Activated CD8-positive, alpha-beta T cell treated with anti-CD3 and anti-CD28 coated beads, Interleukin-2, amount 10 ng/mL, durations not matched to agents 7 days and 5 days (primary cell): ENCODE results near the gene EFCAB13. TPM values are rescaled to one million over a fixed set of nuclear protein-coding genes. Genes with fewer than 3 reads are reported as not detected.
A peak's percentile ranks its signal among the peaks of the same experiment; 100 is the strongest.

Experiments used
- ATAC-seq: fragments of 150-1000 bp; cut with Tn5 transposase; one replicate; pipeline ENCODE4 v1.10.0; 2021; ENCODE audit warnings: moderate library complexity
- CTCF ChIA-PET: fragments of 350-600 bp; sonication (Branson Sonifier 250); formaldehyde crosslinking; loops from one replicate; lab custom pipeline; 2021; ENCODE audit warnings: antibody characterized with exemption; lab: Charles Lee
- POLR2A ChIA-PET: fragments of 350-600 bp; sonication (Branson Sonifier 250); formaldehyde crosslinking; loops from one replicate; lab custom pipeline; 2021; ENCODE audit warnings: antibody characterized with exemption; lab: Charles Lee
- DNase-seq: peaks from one replicate; pipeline ENCODE4 v3.0.0-alpha.2; 2020
- H3K27ac Mint-ChIP-seq: one replicate; pipeline ENCODE4 v1.8.0; 2021; ENCODE audit warnings: mild to moderate bottlenecking, mixed read lengths
- H3K27me3 Mint-ChIP-seq: one replicate; pipeline ENCODE4 v1.8.0; 2021; ENCODE audit warnings: low read depth, mixed read lengths
- H3K36me3 Mint-ChIP-seq: one replicate; pipeline ENCODE4 v1.8.0; 2021; ENCODE audit warnings: low read depth, mixed read lengths
- H3K4me1 Mint-ChIP-seq: one replicate; pipeline ENCODE4 v1.8.0; 2021; ENCODE audit warnings: low read depth, mixed read lengths
- H3K4me3 Mint-ChIP-seq: one replicate; pipeline ENCODE4 v1.8.0; 2021; ENCODE audit warnings: mild to moderate bottlenecking, mixed read lengths
- H3K9me3 Mint-ChIP-seq: one replicate; pipeline ENCODE4 v1.8.0; 2022; ENCODE audit warnings: mixed read lengths; ENCODE audit not compliant: insufficient read depth
- total RNA-seq, 2 experiments: library from RNA; stranded (reverse); gene quantifications; one replicate each; pipeline ENCODE4 v1.2.3, GENCODE V29; 2021

The EFCAB13 gene
- total RNA-seq, 2 experiments from 2014 or later, result 4.4 to 4.6 TPM

- POLR2A ChIA-PET, result no interaction called here
- Mint-ChIP-seq H3K4me3 (no peak overlapping the region), H3K27ac (no peak overlapping the region), H3K4me1 (no peaks in the 10 kb centered on the region), H3K27me3 (peaks cover 10% of the 10 kb centered on the region), H3K36me3 (no peaks in the 10 kb centered on the region), H3K9me3 (no peaks in the 10 kb centered on the region)
- ATAC-seq (no peak), DNase-seq (no peak)
- CTCF ChIA-PET, result no interaction called here
Observed at GRCh38 chr17:47297661-47298400, 25.9 kb upstream of the EFCAB13 start.

- DNase-seq (no peak), ATAC-seq (no peak)
- no peak overlapping the region for H3K4me3 Mint-ChIP-seq
- ChIA-PET POLR2A (no interaction called here), CTCF (no interaction called here)
- no peaks in the 10 kb centered on the region for H3K4me1 Mint-ChIP-seq
- H3K27ac Mint-ChIP-seq, result no peak overlapping the region
- peaks cover 10% of the 10 kb centered on the region for H3K27me3 Mint-ChIP-seq
- H3K9me3 Mint-ChIP-seq, result no peaks in the 10 kb centered on the region
- no peaks in the 10 kb centered on the region for H3K36me3 Mint-ChIP-seq
Observed at GRCh38 chr17:47298712-47299111, 25.0 kb upstream of the EFCAB13 start.

GRCh38 chr17:47299239-47299910 is 24.4 kb upstream of the EFCAB13 start:
- no peaks in the 10 kb centered on the region for H3K36me3 Mint-ChIP-seq
- peaks cover 8% of the 10 kb centered on the region for H3K27me3 Mint-ChIP-seq
- H3K4me3 Mint-ChIP-seq, result no peak overlapping the region
- DNase-seq, result no peak
- H3K4me1 Mint-ChIP-seq, result no peaks in the 10 kb centered on the region
- POLR2A ChIA-PET, result no interaction called here
- CTCF ChIA-PET, result no interaction called here
- ATAC-seq, result no peak
- no peak overlapping the region for H3K27ac Mint-ChIP-seq
- no peaks in the 10 kb centered on the region for H3K9me3 Mint-ChIP-seq

GRCh38 chr17:47300718-47301117 is 23.0 kb upstream of the EFCAB13 start:
- no peak for DNase-seq
- H3K4me1 Mint-ChIP-seq, result peaks cover 8% of the 10 kb centered on the region
- no peak overlapping the region for H3K27ac Mint-ChIP-seq
- H3K4me3 Mint-ChIP-seq, result no peak overlapping the region
- ChIA-PET POLR2A (no interaction called here), CTCF (interaction anchor here (1.0 to 1.9 kb wide), 2 partner anchors 12 to 72 kb away, joined by 3 to 9 read pairs; no protein-coding TSS in a partner anchor)
- H3K9me3 Mint-ChIP-seq, result no peaks in the 10 kb centered on the region
- no peaks in the 10 kb centered on the region for H3K36me3 Mint-ChIP-seq
- ATAC-seq, result no peak
- peaks cover 10% of the 10 kb centered on the region for H3K27me3 Mint-ChIP-seq

- POLR2A ChIA-PET, result no interaction called here
- no peaks in the 10 kb centered on the region for H3K9me3 Mint-ChIP-seq
- H3K4me1 Mint-ChIP-seq, result peaks cover 9% of the 10 kb centered on the region
- H3K4me3 Mint-ChIP-seq, result no peak overlapping the region
- peaks cover 10% of the 10 kb centered on the region for H3K27me3 Mint-ChIP-seq
- ATAC-seq, result no peak
- DNase-seq, result no peak
- no peaks in the 10 kb centered on the region for H3K36me3 Mint-ChIP-seq
- CTCF ChIA-PET, result interaction anchor here (1.0 to 1.9 kb wide), 2 partner anchors 11 to 72 kb away, joined by 3 to 9 read pairs; no protein-coding TSS in a partner anchor
- no peak overlapping the region for H3K27ac Mint-ChIP-seq
Observed at GRCh38 chr17:47301161-47301560, 22.6 kb upstream of the EFCAB13 start.

- Mint-ChIP-seq H3K4me1 (peaks cover 11% of the 10 kb centered on the region), H3K4me3 (no peak overlapping the region), H3K36me3 (no peaks in the 10 kb centered on the region), H3K27me3 (peaks cover 10% of the 10 kb centered on the region), H3K27ac (no peak overlapping the region), H3K9me3 (no peaks in the 10 kb centered on the region)
- ATAC-seq (no peak), DNase-seq (no peak)
- POLR2A ChIA-PET, result no interaction called here
- CTCF ChIA-PET, result interaction anchor here (1.9 kb wide), 1 partner anchor 10 kb away, joined by 9 read pairs; no protein-coding TSS in a partner anchor
Observed at GRCh38 chr17:47301831-47302230, 21.9 kb upstream of the EFCAB13 start.

GRCh38 chr17:47304186-47304585 is 19.6 kb upstream of the EFCAB13 start:
- H3K4me1 Mint-ChIP-seq, result peaks cover 11% of the 10 kb centered on the region
- no peak overlapping the region for H3K4me3 Mint-ChIP-seq
- H3K9me3 Mint-ChIP-seq, result no peaks in the 10 kb centered on the region
- no peak overlapping the region for H3K27ac Mint-ChIP-seq
- ChIA-PET POLR2A (no interaction called here), CTCF (interaction anchor here (0.7 kb wide), 1 partner anchor 10 kb away, joined by 3 read pairs; no protein-coding TSS in a partner anchor)
- ATAC-seq (no peak), DNase-seq (no peak)
- H3K36me3 Mint-ChIP-seq, result no peaks in the 10 kb centered on the region
- H3K27me3 Mint-ChIP-seq, result peaks cover 10% of the 10 kb centered on the region

GRCh38 chr17:47305302-47305923 is 18.3 kb upstream of the EFCAB13 start:
- ChIA-PET CTCF (interaction anchor here (1.1 kb wide), 1 partner anchor 12 kb away, joined by 3 read pairs; no protein-coding TSS in a partner anchor), POLR2A (no interaction called here)
- Mint-ChIP-seq H3K4me3 (no peak overlapping the region), H3K4me1 (peaks cover 11% of the 10 kb centered on the region), H3K27me3 (peaks cover 10% of the 10 kb centered on the region), H3K9me3 (no peaks in the 10 kb centered on the region), H3K27ac (no peak overlapping the region), H3K36me3 (no peaks in the 10 kb centered on the region)
- no peak for DNase-seq
- ATAC-seq, result no peak

- ATAC-seq, result no peak
- no peak overlapping the region for H3K27ac Mint-ChIP-seq
- POLR2A ChIA-PET, result no interaction called here
- H3K9me3 Mint-ChIP-seq, result no peaks in the 10 kb centered on the region
- no peak overlapping the region for H3K4me3 Mint-ChIP-seq
- CTCF ChIA-PET, result no interaction called here
- H3K27me3 Mint-ChIP-seq, result peaks cover 10% of the 10 kb centered on the region
- peaks cover 7% of the 10 kb centered on the region for H3K4me1 Mint-ChIP-seq
- no peaks in the 10 kb centered on the region for H3K36me3 Mint-ChIP-seq
- DNase-seq, result no peak
Observed at GRCh38 chr17:47310186-47310733, 13.5 kb upstream of the EFCAB13 start.

GRCh38 chr17:47311420-47311819 is 12.3 kb upstream of the EFCAB13 start:
- Mint-ChIP-seq H3K27ac (no peak overlapping the region), H3K36me3 (no peaks in the 10 kb centered on the region), H3K27me3 (peaks cover 11% of the 10 kb centered on the region), H3K9me3 (no peaks in the 10 kb centered on the region), H3K4me3 (no peak overlapping the region), H3K4me1 (no peaks in the 10 kb centered on the region)
- POLR2A ChIA-PET, result no interaction called here
- CTCF ChIA-PET, result interaction anchor here (1.3 to 1.5 kb wide), 4 partner anchors 10 to 304 kb away, joined by 3 to 9 read pairs (median 6); no protein-coding TSS in a partner anchor
- no peak for ATAC-seq
- DNase-seq, result no peak

GRCh38 chr17:47315451-47316266 is 8.1 kb upstream of the EFCAB13 start:
- H3K4me1 Mint-ChIP-seq, result no peaks in the 10 kb centered on the region
- ChIA-PET POLR2A (interaction anchor here (0.6 kb wide), 1 partner anchor 364 kb away, joined by 3 read pairs; no protein-coding TSS in a partner anchor), CTCF (interaction anchor here (0.6 to 4.0 kb wide), 30 partner anchors 15 to 374 kb away, joined by 3 to 36 read pairs (median 4); partner anchors contain the start of genes CDC27 and MYL4)
- no peak overlapping the region for H3K4me3 Mint-ChIP-seq
- ATAC-seq, result peak; percentile 57
- peaks cover 9% of the 10 kb centered on the region for H3K27me3 Mint-ChIP-seq
- DNase-seq, result peak; percentile 57
- H3K36me3 Mint-ChIP-seq, result no peaks in the 10 kb centered on the region
- H3K27ac Mint-ChIP-seq, result no peak overlapping the region
- H3K9me3 Mint-ChIP-seq, result no peaks in the 10 kb centered on the region
